Right cardiac atrium (tissue), 5 donors: ENCODE measurements around the gene SUOX. TPM values are rescaled to one million over a fixed set of nuclear protein-coding genes. Genes with fewer than 3 reads are reported as not detected.
"Not testable (repeated sequence)": the region's sequence is repeated elsewhere in the genome, so short reads cannot be mapped to it uniquely, and the experiment has no call there.

Experiments
- ATAC-seq, 2 donors: fragments of 200-7000 bp; cut with Tn5 transposase; one replicate each; pipeline versions ENCODE4 v1.8.0 to v1.9.1; 2020; ENCODE audit warnings: moderate library complexity in 2 of 2, mild to moderate bottlenecking in 1 of 2
- DNase-seq, 3 donors: peaks; one replicate each; pipeline ENCODE4 v3.0.0-alpha.2; 2020
- H3K27ac ChIP-seq: one replicate; pipeline ENCODE4 v1.5.1; 2013; ENCODE audit warnings: mild to moderate bottlenecking, low read length, control low read depth, moderate library complexity
- H3K27me3 ChIP-seq: one replicate; pipeline ENCODE4 v1.6.1; 2013; ENCODE audit not compliant: control insufficient read depth, insufficient read depth
- H3K4me1 ChIP-seq: one replicate; pipeline ENCODE4 v1.6.1; 2013; ENCODE audit warnings: low read length; ENCODE audit not compliant: control insufficient read depth, insufficient read depth
- H3K4me3 ChIP-seq: one replicate; pipeline ENCODE4 v1.5.1; 2013; ENCODE audit warnings: low read length, control low read depth
- H3K9me3 ChIP-seq: one replicate; pipeline ENCODE4 v1.6.1; 2013; ENCODE audit warnings: low read length; ENCODE audit not compliant: control insufficient read depth
- WGBS: extraction: QIAGEN DNeasy Blood & Tissue Kit; methylation state at CpG from one replicate; pipeline ENCODE4 v1.1.7; 2013; 5-methylcytosine and 5-hydroxymethylcytosine counted together
- intact Hi-C, 4 donors: fragments of 100-400 bp; cut with DNase I; formaldehyde crosslinking; loops; one replicate each; pipeline versions ENCODE4 v1.11.0 to v1.14.0; 2022 to 2023
- polyA plus RNA-seq: library from polyadenylated mRNA; stranded (reverse); fragments of 200-250 nt; gene quantifications from one replicate; pipeline ENCODE4 v1.2.3, GENCODE V29; 2013
- total RNA-seq, 4 donors: library from RNA; stranded (reverse); fragmentation: NEBNext Ultra II Directional; extraction: Animal tissue kit (Norgen Biotek cat#: 25700); gene quantifications; one replicate each; pipeline ENCODE4 v1.2.1, GENCODE V29; 2021
- donor health status: healthy with polysubstance abuse.
- donor health status: DM: no; HTN: yes; CAD: no.
- donor health status: DM: no; HTN: no; CAD: no.
- donor health status: DM: no; HTN: yes; CAD: no; lungs with severe emphysema.
- donor health status: DM: yes; HTN: yes; CAD: no.

SUOX gene
- total and polyA plus RNA-seq, 5 donors, result 20.7 to 30.8 (median 29.2) TPM

- H3K27ac ChIP-seq, intact Hi-C loops, H3K9me3 ChIP-seq, DNase-seq, H3K4me1 ChIP-seq, ATAC-seq, H3K4me3 ChIP-seq, H3K27me3 ChIP-seq: not testable (repeated sequence)
- WGBS, result 86% methylated on average over 5 of the region's 5 CpGs
Measured at GRCh38 chr12:56003376-56003775, 6.3 kb downstream of the SUOX start.

GRCh38 chr12:56004211-56004610 lies 7.1 kb downstream of the SUOX start:
- no peak for DNase-seq
- no peaks in the 10 kb centered on the region for H3K9me3 ChIP-seq
- H3K4me3 ChIP-seq, result no peak overlapping the region
- intact Hi-C loops, result no loop called here
- ATAC-seq, result no peak
- 91% methylated on average over 10 of the region's 10 CpGs for WGBS
- H3K4me1 ChIP-seq, result no peaks in the 10 kb centered on the region
- no peaks in the 10 kb centered on the region for H3K27me3 ChIP-seq
- no peak overlapping the region for H3K27ac ChIP-seq

- no peaks in the 10 kb centered on the region for H3K27me3 ChIP-seq
- peak overlapping the region; percentile 81 for H3K27ac ChIP-seq
- WGBS, result 1% methylated on average over 44 of the region's 44 CpGs
- intact Hi-C loops, result loop anchor here in 1 of 4 donors (5.0 kb wide), 1 partner anchor 34 kb away; the partner anchor contains the start of gene RPS26
- DNase-seq (peak; percentile 61 to 89 (median 82)), ATAC-seq (peak; percentile 84 to 88)
- no peaks in the 10 kb centered on the region for H3K4me1 ChIP-seq
- H3K4me3 ChIP-seq, result peak overlapping the region; percentile 100
- H3K9me3 ChIP-seq, result no peaks in the 10 kb centered on the region
Measured at GRCh38 chr12:56007564-56008559, 10.8 kb downstream of the SUOX start.

GRCh38 chr12:56010111-56010570 lies 13.1 kb downstream of the SUOX start:
- Histone ChIP-seq H3K27ac (no peak overlapping the region), H3K9me3 (no peaks in the 10 kb centered on the region), H3K4me1 (no peaks in the 10 kb centered on the region), H3K4me3 (no peak overlapping the region), H3K27me3 (no peaks in the 10 kb centered on the region)
- DNase-seq, result no peak
- ATAC-seq, result no peak
- 73% methylated on average over 2 of the region's 2 CpGs for WGBS
- intact Hi-C loops, result no loop called here

- Histone ChIP-seq H3K27ac (no peak overlapping the region), H3K4me3 (no peak overlapping the region), H3K27me3 (no peaks in the 10 kb centered on the region), H3K4me1 (no peaks in the 10 kb centered on the region), H3K9me3 (no peaks in the 10 kb centered on the region)
- no peak for DNase-seq
- no peak for ATAC-seq
- intact Hi-C loops, result no loop called here
- WGBS, result 93% methylated on average over 2 of the region's 2 CpGs
Measured at GRCh38 chr12:56011509-56012090, 14.5 kb downstream of the SUOX start.

GRCh38 chr12:56013482-56013881 lies 16.4 kb downstream of the SUOX start:
- H3K4me1 ChIP-seq, result no peaks in the 10 kb centered on the region
- no peak overlapping the region for H3K4me3 ChIP-seq
- ATAC-seq, result no peak
- DNase-seq, result no peak
- intact Hi-C loops, result no loop called here
- H3K27ac ChIP-seq, result no peak overlapping the region
- WGBS, result 88% methylated on average over 5 of the region's 5 CpGs
- no peaks in the 10 kb centered on the region for H3K27me3 ChIP-seq
- H3K9me3 ChIP-seq, result no peaks in the 10 kb centered on the region

GRCh38 chr12:56014205-56014604 lies 17.1 kb downstream of the SUOX start:
- no peak overlapping the region for H3K4me3 ChIP-seq
- no peaks in the 10 kb centered on the region for H3K4me1 ChIP-seq
- H3K27me3 ChIP-seq, result no peaks in the 10 kb centered on the region
- 48% methylated on average over 2 of the region's 2 CpGs for WGBS
- H3K9me3 ChIP-seq, result no peaks in the 10 kb centered on the region
- ATAC-seq (no peak), DNase-seq (no peak)
- H3K27ac ChIP-seq, result no peak overlapping the region
- intact Hi-C loops, result no loop called here

GRCh38 chr12:56017181-56017580 lies 20.1 kb downstream of the SUOX start:
- no peaks in the 10 kb centered on the region for H3K27me3 ChIP-seq
- peaks cover 9% of the 10 kb centered on the region for H3K4me1 ChIP-seq
- WGBS, result 91% methylated on average over 4 of the region's 4 CpGs
- H3K4me3 ChIP-seq, result no peak overlapping the region
- H3K27ac ChIP-seq, result no peak overlapping the region
- intact Hi-C loops, result no loop called here
- ATAC-seq, result no peak
- DNase-seq, result no peak
- no peaks in the 10 kb centered on the region for H3K9me3 ChIP-seq

GRCh38 chr12:56018356-56018755 lies 21.3 kb downstream of the SUOX start:
- intact Hi-C loops, result no loop called here
- no peak for ATAC-seq
- no peaks in the 10 kb centered on the region for H3K9me3 ChIP-seq
- no peaks in the 10 kb centered on the region for H3K27me3 ChIP-seq
- WGBS, result 96% methylated on average over 1 of the region's 1 CpG
- no peak for DNase-seq
- H3K4me3 ChIP-seq, result no peak overlapping the region
- H3K4me1 ChIP-seq, result peaks cover 9% of the 10 kb centered on the region
- H3K27ac ChIP-seq, result no peak overlapping the region

- Histone ChIP-seq H3K27me3 (no peaks in the 10 kb centered on the region), H3K4me3 (no peak within 1 kb of the TSS), H3K27ac (peak within 1 kb of the TSS; percentile 82), H3K9me3 (no peaks in the 10 kb centered on the region), H3K4me1 (peaks cover 9% of the 10 kb centered on the region)
- DNase-seq, result peak; percentile 50 to 85 (median 84)
- WGBS, result 11% methylated on average over 10 of the region's 10 CpGs
- intact Hi-C loops, result no loop called here
- peak; percentile 67 to 72 for ATAC-seq
Measured at GRCh38 chr12:56020423-56021184, 23.5 kb downstream of the SUOX start, which contains the start of gene IKZF4. TSS of gene IKZF4 (plus strand) at chr12:56021043. CDS start at chr12:56021494, 451 bp downstream.
